Tongue (tissue), 2 donors: ENCODE data around the gene MEGF6. TPM values are rescaled to one million over a fixed set of nuclear protein-coding genes. Genes with fewer than 3 reads are reported as not detected.

Source experiments
- DNase-seq: peaks from one replicate; pipeline ENCODE4 v3.0.0-alpha.2; 2015
- total RNA-seq: library from RNA; depleted of rRNA; stranded (reverse); fragments of >200 nt; gene quantifications from one replicate; pipeline ENCODE4 v1.2.3, GENCODE V29; 2014

Gene MEGF6
- total RNA-seq, 1 donor from 2014 or later = 33.6 TPM

- no peak for DNase-seq
These were observed 142.8 kb downstream of the MEGF6 start for GRCh38 chr1:3468236-3469103.

- DNase-seq = peak; percentile 51
These were observed 143.9 kb downstream of the MEGF6 start for GRCh38 chr1:3467096-3468036.

- no peak for DNase-seq
These were observed 144.8 kb downstream of the MEGF6 start for GRCh38 chr1:3466366-3467075.

GRCh38 chr1:3465935-3466321 is 145.4 kb downstream of the MEGF6 start:
- peak; percentile 45 for DNase-seq

GRCh38 chr1:3465091-3465934 is 146.0 kb downstream of the MEGF6 start:
- no peak for DNase-seq

GRCh38 chr1:3464649-3465025 is 146.7 kb downstream of the MEGF6 start:
- DNase-seq = no peak

- DNase-seq = no peak
These were observed 147.2 kb downstream of the MEGF6 start for GRCh38 chr1:3463891-3464648.

- no peak for DNase-seq
These were observed 147.9 kb downstream of the MEGF6 start for GRCh38 chr1:3463408-3463863.

GRCh38 chr1:3463013-3463385 is 148.3 kb downstream of the MEGF6 start:
- DNase-seq = no peak

- DNase-seq = no peak
These were observed 148.8 kb downstream of the MEGF6 start for GRCh38 chr1:3462356-3463012.

- no peak for DNase-seq
These were observed 149.4 kb downstream of the MEGF6 start for GRCh38 chr1:3461934-3462275.

- DNase-seq = no peak
These were observed 149.9 kb downstream of the MEGF6 start for GRCh38 chr1:3461238-3461933.

- DNase-seq = no peak
These were observed 150.6 kb downstream of the MEGF6 start for GRCh38 chr1:3460672-3461131.

GRCh38 chr1:3459940-3460671 is 151.2 kb downstream of the MEGF6 start:
- DNase-seq = peak; percentile 46

- no peak for DNase-seq
These were observed 152.0 kb downstream of the MEGF6 start for GRCh38 chr1:3459051-3459908.

GRCh38 chr1:3457910-3458883 is 153.1 kb downstream of the MEGF6 start:
- peak; percentile 82 for DNase-seq
